Ramos (cell line): Measurements from ENCODE around the gene LANCL2.

Experiments used
- in situ Hi-C: fragments of 300-500 bp; cut with MboI; formaldehyde crosslinking; loops from one replicate; pipeline ENCODE4 v1.14.3; 2022; ENCODE audit warnings: low sequenced_read_pairs; ENCODE audit not compliant: unreplicated experiment

Gene LANCL2

DNA sequence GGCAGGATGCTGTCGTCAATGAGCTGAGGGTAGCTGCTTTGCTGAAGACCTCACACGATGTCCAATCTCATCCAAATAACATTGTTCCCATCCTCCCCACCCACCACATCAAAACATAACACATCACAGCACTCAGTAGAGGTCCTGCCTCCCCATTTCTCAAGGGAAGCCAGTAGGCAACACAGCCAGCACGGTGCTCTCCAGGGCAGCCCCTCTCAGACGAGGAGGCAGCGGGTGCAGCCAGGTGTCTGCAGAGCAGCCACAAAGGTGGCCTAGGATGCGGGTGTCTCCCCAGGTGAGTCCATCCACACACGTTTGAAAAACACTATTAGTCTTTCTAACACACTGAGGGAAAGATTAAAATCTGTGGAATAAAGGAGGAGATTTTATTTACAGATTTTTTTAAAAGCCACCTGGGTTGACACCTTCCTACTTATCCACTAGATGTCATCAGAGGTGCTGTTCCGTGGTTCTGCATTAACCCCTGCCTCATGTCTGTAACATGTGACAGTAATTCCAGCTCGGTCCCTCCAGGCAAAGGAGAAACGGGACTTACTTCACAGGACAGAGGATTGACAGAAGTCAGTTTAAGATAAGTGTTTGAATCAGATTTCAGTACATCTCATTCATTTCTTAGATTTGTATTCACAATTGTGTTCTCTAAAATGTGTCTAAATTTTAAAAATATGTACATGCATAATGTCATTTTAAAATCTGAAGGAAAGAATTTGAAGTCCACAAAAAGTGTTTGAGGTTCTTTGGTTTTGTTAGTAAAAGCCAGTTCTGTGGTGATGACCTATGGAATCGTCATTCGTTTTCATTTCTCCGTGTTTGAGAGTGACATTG lies 68.0 kb downstream of the LANCL2 start:
- in situ Hi-C loops = no loop called here

DNA sequence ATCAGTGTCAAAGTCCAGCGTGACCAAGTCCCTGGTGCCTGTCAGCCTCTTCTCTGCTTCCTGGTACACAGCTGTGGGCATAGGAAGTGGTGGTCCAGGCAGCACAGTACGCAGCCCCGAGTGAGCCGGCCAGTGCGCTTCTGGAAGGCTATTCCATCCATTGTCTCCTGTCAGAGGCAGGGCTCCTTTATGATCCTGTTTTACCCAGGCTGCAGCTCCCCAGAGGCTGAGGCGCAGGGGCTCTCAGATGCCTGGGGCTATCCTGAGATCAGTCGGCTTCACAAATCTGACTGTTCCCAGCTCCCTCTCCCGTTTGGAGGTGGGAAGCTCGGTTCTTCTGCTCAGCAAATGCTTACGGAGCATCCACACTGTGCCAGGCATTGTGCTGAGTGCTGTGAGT lies 70.3 kb downstream of the LANCL2 start:
- in situ Hi-C loops = loop anchor here (5.0 kb wide), 1 partner anchor 157 kb away; no protein-coding TSS in a partner anchor

DNA sequence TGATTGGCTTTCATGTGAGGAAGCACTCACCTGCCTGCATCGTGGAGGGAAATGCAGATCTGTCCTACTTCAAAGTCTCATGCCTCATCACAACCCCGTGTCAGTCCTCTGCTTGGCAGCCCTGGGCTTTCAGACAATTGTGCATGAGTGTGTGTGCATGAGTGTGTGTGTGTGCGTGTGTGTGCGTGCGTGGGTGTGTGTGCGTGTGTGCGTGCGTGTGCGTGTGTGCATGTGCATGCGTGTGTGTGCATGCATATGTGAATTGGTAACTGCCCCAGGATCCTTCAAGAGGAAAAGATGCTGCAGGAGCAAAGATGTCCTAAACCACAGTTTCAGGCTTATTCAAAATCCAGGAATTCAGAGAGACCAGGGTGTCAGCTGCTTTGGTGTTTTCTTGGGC lies 71.3 kb downstream of the LANCL2 start:
- in situ Hi-C loops = loop anchor here (5.0 kb wide), 1 partner anchor 156 kb away; no protein-coding TSS in a partner anchor

DNA sequence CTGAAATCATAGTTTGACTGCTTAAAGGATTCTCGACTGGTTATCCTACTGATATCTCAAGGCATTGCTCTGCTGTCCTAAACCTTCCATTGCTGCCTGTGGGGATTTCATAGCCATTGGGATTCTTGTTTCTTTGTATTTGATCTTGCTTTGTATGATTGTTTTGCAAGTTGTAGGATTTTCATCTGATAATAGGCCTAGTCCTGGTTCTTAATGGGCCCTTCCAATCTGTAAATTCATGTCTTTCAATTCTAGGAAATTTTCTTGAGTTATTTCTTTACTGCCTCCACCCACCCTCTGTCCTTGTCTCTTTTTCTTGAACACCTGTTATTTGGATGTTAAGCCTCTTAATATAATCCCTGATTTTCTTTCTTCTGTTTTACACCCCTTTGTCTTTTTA lies 72.2 kb downstream of the LANCL2 start:
- in situ Hi-C loops = loop anchor here (5.0 kb wide), 1 partner anchor 155 kb away; no protein-coding TSS in a partner anchor

DNA sequence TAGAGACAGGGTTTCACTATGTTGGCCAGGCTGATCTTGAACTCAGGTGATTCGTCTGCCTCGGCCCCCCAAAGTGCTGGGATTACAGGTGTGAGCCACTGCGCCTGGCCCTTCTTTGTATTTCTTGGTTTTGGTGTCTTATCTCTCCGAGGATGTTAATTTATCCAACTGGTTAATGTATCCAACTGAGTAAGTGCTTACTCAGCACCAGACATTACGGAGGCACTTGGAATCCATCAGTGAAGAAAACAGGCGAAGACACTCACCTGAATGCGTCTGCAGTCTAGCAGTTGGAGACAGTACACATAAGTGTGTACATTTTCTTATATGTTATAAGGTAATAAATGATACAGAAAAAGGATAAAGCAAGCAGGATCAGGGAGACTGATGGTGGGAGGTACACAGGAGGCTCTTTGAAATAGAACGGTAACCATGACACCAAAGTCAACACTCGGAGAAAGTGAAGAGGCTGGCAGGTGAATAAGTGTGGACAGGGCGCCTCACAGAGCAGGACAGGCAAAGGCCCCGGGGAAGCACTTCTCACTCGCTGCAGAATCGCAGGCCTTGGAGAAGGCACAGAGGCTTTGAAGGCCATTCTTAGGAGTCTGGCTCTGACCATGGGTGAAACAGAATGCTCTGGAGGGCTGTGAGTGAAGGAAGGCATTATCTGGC lies 73.1 kb downstream of the LANCL2 start:
- in situ Hi-C loops = loop anchor here (5.0 kb wide), 1 partner anchor 154 kb away; no protein-coding TSS in a partner anchor

DNA sequence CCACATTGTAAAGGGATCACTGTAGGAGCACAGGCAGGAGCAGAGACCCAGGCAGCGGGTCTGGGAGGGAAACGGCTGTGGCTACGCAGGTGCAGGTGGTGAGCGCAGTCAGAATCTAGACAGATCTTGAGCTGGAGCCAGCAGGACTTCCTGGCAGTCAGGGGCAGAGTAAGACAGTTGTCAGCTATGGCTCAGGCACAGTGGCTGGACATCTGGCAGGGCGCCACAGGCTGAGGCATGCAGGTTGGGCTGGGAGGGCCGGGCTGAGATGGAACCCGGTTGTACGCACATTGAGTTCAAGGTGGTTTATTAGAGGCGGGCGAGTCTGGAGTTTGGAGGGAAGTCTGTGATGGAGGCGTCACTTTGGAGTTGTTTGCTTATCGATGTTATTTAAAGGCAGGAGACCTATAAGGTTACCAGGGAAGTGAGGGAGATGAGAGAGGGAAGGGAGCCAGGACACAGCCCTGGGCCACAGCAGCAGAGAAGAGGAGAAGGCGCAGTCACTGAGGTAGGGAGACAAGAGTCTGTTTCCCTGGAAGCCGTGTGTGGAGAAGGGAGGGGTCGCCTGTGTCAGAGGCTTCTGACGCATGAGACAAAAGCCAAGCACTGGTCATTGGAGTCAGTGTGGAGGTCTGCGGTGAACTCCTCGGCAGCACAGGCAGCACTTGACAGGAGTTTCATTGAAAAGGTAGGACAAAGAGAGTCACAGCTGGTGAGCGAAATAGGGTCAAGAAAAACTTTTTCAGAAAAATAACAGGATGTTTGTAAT lies 73.8 kb downstream of the LANCL2 start:
- in situ Hi-C loops = loop anchor here (5.0 kb wide), 1 partner anchor 153 kb away; no protein-coding TSS in a partner anchor

DNA sequence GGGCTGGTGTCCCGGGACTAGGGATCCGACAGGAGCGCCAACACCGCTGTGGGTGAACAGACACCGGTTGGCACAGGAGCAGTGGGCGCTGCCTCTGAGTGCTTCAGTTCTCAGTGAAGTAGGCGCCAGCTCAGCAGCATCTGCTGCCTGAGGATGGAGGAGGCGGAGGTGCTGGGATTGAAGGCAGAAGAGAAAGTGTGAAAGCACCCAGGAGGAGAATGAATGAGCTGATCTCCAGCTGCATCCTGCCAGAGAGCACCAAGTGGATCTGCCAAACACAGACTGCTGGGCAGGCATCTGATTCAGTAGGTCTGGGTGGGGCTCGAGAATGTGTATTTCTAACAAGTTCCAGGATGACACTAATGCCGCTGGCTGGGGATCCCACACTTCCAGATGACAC lies 74.5 kb downstream of the LANCL2 start:
- in situ Hi-C loops = loop anchor here (5.0 kb wide), 1 partner anchor 153 kb away; no protein-coding TSS in a partner anchor

DNA sequence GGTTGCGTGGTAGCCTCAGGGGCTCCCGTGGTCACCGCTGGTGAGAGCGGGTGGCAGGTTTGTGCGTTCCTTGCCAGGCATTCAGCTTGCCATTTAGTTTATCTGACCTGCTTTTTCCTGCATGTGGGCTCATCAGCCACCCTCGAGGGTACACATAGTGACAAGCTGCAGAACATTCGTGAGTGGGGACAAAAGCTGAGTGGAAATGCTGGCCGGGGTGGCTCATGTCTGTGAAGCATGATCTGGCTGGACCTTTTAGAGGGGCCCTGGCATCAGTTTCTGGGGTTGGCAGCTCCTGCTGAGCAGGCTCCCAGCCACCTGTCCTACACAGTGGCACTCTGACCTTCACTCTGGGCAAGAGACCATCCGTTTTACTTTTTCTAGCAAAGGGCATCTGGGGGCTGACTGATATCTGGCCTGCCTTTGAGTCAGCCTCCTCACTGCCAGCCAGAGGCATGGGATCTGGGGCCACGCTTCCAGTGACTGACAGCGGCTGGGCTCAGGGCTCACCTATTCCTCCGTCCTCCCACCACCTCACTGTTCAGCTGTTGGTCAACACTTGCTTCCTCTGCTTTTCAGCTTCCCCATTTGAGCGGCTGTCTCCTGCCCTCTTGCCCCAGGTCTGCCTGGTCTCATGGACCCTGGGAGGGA lies 75.0 kb downstream of the LANCL2 start:
- in situ Hi-C loops = no loop called here

DNA sequence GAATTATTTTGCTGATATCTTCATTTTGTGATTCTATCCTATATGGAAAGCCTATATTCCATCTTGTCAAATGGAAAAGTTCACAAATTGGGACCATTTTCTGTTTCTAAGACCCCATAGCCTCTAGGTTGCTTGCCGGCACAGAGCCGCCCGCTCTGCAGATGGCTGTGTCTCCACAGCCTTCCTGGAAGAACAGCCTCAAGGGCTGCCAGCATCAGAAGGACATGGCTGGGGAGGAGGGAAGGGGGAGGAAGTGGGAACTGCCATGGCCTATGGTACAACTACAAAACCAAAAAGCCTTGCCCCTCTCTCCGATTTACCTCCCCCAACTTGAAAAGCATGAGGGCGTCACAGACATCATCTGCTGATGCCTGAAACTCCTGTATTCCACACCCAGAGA lies 75.9 kb downstream of the LANCL2 start:
- in situ Hi-C loops = no loop called here

DNA sequence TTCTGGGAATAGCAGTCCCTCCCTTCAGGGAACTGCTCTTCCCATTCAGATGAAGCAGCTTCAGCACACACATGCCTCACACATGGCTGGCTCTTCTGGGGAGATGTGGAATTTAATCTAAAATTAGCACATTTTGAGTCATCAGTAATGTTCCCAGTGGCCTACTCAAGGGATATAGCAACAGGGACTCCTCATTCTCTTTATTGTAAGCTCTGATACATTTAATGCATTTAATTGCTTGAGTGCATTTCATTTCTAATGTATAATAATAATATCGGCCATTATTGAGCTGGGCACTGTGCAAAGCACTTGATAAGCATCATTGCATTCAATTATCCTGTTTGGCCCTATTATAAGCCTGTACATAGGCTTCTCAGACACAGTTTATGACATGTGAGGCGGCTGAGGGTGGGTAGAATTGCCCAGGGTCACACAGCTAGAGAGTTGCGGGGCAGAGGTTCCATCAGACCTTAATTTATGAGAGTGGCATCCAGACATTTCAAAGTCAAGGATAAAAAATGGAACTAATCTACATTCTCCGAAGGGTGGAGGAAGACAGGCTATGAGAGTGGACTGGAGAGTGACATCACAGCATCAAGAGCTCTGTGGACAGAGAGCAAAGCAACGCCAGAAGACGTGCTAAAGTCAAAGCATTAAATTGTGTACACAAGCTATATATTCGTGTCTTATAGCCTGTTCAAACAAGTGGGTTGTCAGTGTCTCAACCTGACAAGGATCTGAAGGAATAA lies 76.8 kb downstream of the LANCL2 start:
- in situ Hi-C loops = no loop called here

DNA sequence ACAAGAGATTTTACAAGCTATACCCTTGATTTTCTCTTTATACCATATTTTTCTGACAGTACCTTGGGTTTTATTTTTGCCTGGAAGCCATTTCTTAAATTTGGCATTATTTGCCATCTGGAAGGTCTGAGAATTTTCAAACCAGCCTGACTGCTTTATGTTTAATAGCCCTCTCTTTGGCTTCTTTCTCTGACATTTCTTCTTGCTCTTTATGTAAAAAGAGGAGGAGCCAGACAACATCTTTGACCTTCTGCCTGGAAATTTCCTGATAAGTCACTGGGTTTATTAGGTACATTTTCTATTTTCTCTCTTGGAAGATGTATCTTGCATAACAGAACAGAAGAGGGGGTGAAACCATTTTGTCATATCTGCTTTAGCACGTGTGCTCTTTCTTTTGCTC lies 79.6 kb downstream of the LANCL2 start:
- in situ Hi-C loops = no loop called here

DNA sequence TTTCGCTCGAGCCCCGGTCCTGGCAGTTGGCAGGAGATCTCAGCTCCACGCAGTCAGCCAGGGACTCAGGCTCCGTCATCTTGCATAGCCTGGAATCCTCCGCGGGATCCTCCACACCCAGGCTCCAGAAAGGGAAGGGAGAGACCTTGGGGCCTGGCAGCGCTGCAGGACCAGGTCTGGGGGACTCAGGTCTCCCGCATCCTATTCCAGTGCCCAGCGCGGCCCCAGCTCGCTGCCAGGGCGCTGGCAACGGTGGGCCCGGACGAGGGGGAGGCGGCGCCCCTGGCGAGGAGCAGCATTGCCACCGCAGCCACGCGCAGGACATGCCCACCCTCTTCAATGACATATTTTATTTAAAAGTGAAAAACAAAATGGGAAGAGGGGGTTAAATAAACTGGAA lies 83.4 kb downstream of the LANCL2 start:
- in situ Hi-C loops = no loop called here

DNA sequence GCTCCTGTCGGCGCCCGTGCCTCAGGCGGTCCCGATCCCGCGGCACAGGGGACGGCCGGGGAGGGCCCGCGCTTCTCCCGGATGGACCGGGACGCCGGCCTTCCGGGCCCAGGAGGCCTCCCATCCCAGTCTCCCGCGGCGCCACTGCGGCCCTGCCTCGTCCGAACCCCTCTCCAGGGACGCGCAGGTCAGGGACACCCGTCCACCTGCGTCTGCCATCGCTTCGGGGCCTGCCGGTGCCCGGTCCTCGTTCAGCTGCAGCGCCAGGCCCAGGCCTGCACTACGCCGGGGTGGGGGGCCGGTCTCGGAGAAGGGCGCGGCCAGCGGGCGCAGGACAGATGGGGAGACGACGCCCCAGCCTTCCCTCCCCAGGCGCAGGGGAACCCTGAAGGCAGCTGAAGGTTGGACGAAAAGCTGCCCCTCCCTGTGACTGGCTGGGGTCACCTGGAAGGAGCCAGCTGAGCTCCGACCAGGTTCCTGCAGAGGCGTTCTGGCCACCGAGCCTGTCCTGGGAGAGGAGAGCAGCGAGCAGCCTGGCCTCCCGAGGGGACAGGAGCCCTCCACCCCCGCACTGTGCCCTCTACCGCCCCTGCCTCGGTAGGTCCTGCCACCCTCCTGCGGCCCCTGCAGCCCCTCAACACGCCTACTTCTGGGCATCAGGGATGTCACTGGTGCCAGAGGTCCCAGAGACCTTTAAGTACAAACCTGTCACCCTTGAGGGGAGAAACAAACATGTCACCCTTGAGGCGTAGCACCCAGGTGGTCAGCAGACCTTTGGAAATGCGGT lies 84.3 kb downstream of the LANCL2 start:
- in situ Hi-C loops = no loop called here

DNA sequence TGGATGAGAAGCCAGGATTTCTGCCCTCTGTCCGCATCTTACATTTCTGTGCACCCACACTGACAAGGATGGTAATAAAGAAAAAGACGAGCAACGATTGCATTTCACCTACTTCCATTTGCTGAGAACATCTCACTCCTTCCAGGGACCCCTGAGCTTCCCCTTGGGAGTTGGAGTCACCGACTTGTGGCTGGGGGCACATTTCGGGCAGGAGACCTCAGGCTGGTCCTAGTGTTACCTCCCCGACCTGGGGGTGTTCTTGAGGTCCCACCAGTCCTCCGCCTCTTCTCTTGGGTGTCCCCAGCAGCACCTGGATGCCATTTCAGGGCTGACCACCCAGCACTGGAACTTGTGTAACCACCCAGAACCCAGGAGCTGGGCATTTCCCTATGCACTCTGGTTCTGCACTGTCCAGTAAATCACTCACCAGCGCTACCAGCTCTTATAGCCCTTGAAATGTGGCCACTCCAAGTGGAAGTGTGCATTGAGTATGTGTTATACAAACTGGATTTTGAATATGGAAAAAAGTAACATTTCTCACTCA lies 84.9 kb downstream of the LANCL2 start:
- in situ Hi-C loops = no loop called here

DNA sequence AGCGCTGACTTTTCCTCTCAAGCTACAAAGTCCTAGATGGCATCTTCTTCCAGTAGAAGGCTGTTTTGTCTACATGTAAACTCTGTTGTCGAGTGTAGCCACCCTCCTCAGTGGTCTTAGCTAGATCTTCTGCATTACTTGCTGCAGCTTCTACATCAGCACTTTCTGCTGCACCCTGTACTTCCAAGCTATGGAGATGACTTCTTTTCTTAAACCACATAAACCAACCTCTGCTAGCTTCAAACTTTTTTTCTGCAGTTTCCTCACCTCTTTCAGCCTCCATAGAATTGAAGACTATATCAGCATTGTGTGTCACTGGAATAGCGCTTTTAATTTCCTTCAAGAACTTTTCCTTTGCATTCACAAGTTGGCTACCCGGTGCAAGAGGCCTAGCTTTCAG lies 87.8 kb downstream of the LANCL2 start:
- in situ Hi-C loops = no loop called here

DNA sequence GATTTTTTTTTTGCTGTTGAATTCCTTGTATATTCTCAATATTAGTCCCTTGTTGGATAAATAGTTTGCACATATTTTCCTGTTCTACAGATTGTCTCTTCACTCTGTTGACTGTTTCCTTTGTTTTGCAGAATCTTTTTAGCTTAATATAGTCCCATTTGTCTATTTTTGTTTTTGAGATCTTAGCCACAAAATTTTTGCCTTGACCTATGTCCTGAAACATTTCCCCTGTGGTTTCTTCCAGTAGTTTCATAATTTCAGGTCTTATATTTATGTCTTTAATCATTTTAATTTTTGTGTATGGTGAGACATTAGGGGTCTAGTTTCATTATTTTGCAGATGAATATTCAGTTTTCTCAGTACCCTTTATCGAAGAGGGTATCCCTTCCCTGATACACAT lies 92.7 kb downstream of the LANCL2 start:
- in situ Hi-C loops = no loop called here

DNA sequence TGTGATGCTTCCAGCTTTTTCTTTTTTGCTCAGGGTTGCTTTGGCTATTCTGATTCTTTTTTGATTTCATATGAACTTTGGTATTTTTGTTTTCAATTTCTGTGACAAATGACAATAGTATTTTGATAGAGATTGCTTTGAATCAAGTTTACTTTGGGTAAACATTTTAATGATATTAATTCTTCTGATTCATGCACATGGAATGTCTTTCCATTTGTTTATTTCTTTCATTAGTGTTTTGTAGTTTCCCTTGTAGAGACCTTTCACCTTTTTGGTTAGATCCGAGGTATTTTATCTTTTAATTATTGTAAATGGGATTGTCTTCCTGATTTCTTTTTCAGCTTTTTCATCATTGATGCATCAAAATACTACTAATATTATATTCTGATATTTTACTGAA lies 93.2 kb downstream of the LANCL2 start:
- in situ Hi-C loops = no loop called here

DNA sequence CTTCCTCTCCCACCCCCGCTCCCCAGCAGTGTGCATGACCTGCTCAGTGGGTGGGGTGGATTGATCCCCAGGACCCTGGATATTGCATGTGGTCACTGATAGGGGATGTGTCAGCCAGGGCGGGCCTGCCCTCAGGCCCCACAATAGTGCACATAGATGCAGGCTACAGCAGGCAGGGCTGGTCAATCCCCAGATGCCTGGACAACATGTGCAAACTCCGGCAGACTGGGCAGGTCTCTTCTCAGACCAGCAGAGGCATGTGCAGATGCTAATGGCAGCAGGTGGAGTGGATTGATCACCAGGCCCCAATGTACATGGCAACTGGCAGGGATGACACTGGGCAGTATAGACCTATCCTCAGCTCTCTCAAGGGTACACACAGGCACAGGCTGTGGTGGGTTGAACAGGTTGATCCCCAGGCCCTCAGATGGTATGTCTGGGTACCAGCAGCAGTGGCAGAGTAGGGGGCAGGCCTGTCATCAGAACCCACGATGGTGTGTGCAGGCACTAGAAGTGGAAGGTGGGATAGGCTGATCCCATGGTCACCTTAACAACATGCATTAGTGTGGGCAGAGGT lies 98.6 kb downstream of the LANCL2 start:
- in situ Hi-C loops = no loop called here
